Measurements from ENCODE around the gene LIPT2.
"Not testable (repeated sequence)": the region's sequence is repeated elsewhere in the genome, so short reads cannot be mapped to it uniquely, and the experiment has no call there.

LIPT2 gene

DNA sequence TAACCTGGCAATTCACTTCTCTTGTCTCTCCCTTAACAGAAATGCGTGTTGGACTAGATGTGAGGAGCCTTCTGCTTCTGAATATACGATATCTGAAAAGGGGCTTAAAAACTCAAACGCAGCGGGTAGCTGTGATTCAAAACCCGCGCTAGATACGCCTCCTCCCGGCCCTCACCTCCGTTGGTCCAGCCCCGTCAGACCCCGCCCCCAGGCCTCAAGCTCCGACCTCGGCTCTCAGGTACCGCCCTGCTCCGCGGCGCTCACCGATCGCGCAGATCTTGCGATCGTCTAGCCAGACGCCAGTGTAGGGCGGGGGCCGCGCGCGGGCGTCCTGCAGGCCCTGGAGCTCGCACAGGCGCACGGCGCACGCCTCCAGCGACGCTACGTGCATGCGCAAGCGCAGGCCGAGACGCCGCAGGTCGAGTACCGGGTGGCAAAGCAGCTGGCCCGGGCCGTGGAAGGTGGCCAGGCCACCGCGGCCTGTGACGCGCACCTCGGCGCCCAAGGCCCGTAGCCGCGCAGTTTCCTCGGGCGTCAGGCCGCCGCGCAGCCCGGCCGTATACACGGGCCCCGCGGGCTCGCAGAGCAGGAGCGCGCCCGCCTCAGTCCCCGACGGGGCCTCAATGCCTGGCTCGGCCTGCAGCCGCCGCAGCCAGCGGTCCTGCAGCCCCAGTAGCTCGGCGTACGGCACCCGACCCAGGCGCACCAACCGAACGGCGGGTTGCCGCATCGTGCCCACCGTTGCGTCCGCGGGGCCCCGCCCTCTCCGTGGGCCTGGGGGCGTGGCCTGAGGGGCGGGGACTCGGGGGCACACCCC lies at the start of gene LIPT2:
TSS of gene LIPT2 (minus strand) at position 751 of the 817 bp plus-strand sequence. CDS start at position 730, 21 bp downstream.
- DNase-seq (ENCODE audit: low read depth) = peak; percentile 96

DNA sequence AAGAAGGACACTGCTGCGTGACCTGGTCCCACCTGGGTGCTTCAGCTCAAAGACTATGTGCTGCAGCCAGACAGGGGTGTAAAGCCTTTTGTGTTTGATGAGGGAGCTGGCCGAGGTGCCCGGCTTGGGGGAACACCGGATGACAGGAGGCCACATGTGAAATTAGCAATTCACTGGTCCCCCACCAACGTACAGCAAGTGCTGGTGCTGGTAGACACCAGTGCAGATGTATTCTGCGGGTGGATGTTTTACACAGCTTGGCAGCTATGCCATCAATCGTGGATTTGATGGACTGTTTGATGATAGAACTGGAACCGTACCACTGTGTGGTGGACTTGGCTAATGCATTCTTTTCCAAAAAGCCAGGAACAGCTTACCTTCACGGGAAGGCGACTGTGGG lies 47.9 kb upstream of the LIPT2 start:
- no peak for DNase-seq (ENCODE audit: low read depth)

DNA sequence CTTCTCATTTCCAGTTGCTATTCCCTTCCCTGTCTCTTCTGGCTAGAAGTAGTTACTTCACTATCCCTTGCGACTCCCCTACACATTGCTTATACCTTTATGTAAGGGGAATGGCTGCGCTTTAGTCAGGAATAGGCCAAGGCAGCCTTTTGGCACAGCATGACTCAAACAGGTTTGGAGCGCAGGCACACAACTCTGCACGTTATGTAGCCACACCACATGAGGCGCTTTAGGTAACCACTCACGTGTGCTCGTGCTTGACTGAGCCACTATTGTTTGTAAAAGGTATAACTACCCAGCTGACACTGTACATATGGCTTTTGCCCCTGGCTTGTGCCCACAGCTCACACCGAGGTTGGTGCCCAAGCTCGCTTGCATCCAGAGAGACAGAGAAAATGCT lies 46.7 kb upstream of the LIPT2 start:
- DNase-seq (ENCODE audit: low read depth) = no peak

DNA sequence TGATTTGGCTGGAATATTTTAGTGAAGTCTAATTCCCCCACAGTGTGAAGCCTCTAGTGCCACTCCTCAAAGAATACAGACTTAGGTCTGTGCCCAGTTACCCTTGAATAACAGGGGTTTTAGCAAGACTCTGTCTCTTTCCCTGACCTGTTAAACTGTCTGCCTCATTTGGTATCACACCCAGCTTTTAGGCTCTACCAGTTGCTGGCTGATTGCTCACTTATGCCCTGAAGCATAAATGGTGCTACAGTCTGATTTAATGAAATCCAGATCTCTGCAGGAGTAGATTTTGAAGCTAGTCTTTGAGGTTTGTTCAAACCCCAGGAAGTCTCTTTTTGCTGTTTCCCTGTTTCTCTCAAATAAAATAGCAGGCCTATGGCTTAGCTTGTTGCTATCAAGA lies 45.2 kb upstream of the LIPT2 start:
- DNase-seq (ENCODE audit: low read depth) = no peak

DNA sequence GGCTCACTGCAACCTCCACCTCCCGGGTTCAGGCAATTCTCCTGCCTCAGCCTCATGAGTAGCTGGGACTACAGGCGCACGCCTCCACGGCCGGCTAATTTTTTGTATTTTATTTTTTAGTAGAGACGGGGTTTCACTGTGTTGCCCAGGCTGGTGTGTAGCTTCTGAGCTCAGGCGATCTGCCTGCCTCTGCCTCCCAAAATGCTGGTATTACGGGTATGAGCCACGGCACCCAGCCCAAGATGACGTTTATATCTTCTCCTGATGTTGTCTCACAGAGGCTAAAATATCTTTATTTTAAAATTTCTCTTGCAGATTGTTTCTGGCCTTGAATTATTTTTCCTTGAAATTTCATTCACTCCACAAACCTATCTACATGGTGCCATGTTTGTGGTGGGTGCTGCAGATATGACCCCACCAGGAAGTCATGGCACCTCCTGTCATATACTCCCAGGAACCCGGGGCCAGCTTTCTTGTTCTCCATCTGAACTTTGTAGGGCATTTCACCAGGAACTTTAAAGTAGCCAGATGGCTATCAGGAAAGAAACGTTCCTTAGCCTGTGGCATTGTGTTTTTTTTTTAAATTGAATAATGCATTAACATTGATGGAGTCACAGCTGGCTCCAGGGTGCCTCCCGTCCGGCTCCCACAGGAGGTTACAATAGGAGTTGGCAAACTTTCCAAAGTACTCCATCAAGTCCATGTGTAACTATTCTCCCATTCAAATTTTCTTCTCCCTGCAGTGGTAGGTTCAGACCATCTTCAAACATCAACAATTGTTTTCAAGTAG lies 42.0 kb upstream of the LIPT2 start:
- DNase-seq (ENCODE audit: low read depth) = no peak

DNA sequence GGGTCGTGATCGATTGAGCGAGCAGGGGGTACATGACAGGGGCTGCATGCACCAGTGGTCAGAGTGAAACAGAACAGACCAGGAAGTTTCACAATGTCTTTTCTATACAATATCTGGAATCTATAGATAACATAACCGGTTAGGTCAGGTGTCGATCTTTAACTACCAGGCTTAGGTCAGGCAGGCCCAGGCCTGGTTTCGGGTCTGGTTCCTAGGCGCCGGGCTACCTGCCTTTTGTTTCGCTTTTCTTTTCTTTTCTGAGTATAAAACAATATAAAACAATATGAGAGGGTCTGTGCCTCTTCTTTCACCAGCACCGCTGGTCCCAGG lies 41.4 kb upstream of the LIPT2 start:
- DNase-seq (ENCODE audit: low read depth) = not testable (repeated sequence)

DNA sequence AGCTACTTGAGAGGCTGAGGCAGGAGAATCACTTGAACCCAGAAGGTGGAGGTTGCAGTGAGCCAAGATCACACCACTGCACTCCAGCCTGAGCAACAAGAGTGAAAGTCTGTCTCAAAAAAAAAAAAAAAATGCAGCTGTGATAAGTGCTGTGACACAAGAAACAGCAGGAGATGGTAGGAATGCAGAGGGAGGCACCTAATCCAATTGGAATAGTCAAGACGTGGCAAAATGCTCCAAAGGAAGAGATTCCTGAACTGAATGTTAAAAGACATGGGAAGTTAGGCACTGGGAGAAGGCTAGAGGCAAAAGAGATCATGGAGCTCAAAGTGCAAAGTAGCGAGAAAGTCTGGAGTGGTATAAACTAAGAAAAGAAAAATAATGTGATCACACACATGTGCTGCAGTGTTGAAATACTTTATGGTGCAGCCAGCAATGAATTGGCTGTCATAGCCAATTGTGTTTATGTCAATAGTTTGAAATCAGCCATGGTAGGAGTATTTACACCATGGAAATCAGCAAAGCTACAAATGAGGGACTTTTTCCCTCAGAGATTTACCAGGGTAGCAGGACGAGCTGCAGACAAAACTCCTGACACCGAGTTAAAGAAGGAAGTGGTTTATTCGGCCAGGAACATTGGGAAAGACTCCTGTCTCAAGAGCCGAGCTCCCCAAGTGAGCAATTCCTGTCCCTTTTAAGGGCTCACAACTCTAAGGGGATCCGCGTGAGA lies 40.9 kb upstream of the LIPT2 start:
- no peak for DNase-seq (ENCODE audit: low read depth)

DNA sequence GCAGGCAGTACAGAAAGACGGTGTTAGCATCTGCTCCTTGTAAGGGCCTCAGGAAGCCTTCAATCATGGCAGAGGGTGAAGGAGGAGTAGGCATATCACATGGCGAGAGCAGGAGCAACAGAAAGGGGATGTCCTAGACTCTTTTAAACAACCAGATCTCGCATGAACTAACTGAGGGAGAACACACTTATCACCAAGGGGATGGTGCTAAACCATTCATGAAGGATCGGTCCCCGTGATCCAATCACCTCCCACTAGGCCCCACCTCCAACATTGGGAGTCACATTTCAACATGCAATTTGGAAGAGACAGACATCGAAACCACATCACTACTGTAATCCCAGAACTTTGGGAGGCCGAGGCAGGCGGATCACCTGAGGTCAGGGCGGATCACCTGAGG lies 39.9 kb upstream of the LIPT2 start:
- no peak for DNase-seq (ENCODE audit: low read depth)

DNA sequence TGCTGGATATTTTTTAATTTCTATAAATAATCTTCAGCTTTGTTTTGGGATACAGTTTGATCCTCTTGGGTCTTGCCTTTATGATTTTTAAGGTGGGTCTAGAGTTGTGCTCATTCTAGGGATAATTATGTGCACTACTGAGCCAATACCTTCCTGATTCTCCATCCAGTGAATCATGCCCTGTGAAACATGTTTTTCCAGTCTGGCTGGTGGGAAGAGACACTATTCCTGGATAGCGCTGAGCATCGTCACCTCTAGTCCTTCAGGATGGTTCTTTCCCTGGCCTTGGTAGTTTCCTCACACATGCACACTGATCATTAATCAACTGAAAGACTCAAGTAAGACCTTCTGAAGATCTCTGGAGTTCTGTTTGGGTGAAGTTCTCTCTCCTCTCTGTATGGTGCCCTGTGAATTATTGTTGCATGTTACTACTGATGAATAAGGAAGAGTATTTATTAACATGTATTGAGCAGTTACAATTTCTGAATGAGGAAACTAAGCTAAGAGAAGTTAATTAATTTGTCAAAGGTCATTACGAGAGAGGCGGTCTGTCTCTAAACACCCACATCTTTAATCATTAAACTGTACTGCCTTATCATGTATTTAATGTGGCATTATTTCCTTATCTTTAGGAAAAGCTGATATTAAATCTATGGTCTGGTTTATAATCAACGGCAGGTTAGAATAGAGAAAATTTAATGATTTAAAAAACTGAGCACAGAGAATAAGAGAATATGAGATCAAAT lies 39.1 kb upstream of the LIPT2 start:
- no peak for DNase-seq (ENCODE audit: low read depth)

DNA sequence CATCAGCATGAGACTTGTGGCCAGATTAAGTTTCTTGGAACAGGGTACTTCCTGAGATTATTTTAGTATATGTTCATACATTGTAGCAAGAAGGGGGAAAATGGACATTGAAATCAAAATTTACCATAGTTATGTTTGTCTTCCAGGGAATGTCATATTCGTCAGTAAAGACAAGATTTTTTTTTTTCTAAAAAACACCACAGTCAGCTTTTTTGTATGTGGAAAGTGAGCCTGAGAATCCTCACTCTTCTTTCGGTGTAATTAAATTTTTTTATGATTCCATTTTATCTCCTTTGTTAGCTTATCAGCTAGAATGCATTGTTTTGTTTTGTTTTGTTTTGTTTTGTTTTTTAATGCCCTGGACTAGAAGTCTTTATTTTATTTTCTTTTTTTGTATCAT lies 31.5 kb upstream of the LIPT2 start:
- no peak for DNase-seq (ENCODE audit: low read depth)

DNA sequence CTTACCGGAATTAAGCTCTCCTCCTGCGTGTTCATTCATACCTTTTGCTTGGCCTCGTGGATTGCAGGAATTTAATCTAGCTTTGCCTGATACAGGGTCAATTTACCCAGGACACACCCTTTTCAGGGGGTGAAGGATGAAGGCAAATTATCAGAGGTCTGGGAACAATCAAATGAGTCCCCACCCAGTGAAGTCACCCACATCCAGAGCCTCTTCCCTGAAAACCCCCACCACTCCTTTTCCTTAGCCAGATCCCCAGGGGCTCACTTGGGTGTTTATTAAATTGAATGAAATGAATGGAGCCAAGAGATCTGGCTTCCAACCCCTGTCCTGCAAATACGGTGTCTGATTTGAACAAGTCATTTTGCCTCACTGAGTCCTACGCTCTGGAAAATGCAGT lies 31.0 kb upstream of the LIPT2 start:
- DNase-seq (ENCODE audit: low read depth) = no peak

DNA sequence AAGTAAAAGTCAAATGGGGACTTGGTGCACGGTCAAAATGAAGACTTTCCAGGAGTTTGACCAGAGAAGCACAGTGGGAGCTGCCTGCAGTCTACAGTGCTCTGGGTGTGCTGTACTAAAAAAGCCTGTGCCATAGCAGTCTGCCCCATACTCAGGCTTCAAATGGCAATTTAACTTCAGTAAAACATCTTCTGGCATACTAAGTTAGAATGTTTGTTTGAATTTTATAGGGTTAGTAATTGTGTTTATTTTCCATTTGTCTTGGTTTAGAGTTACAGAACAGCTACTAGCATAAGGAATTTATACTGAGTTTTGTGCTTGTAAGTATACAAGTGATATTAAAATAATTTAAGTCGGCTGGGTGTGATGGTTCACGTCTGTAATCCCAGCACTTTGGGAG lies 29.3 kb upstream of the LIPT2 start:
- no peak for DNase-seq (ENCODE audit: low read depth)

DNA sequence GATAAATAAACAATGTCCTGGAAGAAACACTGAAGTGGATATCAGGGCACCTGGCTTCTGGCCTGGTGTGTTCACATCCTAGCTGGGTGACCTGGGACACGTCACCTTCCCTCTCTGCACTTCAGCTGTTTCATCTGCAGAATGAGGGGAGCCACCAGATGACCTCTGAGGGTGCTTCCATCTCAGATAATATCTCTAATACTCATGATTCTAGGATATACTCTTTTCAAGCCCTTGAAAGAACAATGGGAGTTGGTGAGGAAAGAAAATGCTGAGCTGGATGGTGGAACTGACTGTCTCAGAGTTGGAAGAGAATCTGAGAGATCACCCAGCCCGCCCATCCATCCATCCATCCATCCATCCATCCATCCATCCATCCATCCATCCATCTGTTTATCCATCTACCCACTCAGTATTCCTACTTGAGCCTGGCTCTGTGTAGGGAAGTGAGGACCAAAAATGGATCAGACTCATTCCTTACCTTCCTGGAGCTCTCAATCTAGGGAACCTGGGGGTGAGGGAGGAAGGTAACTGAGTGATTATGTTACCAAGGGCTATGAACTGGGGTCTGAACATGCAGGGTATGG lies 28.2 kb upstream of the LIPT2 start:
- DNase-seq (ENCODE audit: low read depth) = no peak

DNA sequence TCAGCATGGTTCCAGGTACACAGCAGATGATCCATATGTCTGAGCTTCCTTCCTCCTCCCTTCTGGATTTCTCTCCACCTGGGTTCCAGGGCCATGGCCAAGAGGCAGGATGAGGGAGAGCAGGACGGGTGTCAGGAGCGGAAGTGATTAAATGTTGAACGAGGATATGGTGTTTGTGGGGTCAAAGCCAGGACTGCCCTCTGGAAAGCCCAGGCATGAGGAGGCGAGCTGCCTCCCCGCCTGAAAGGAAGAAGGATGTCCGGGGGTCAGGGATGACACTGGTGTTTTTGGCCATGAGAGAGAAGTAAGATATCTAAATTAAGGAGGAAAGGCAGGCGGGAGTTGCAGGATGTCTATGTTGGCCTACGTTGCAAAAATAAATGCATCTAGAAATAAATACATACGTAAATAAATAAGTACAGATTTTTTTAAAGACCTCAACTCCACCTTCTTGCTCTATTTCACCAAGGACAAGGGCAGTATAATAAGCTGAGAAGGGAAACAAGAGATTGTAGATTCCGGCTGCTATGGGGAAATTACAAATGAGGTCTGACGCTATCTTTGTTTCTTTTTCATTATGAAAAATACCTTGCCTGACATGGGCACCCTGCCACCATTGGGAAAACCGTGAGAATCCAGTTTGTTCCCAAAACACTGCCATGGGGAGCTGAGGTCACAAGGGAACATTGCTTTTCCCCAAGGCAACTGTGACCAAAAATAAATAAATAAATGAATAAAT lies 27.6 kb upstream of the LIPT2 start:
- DNase-seq (ENCODE audit: low read depth) = no peak

DNA sequence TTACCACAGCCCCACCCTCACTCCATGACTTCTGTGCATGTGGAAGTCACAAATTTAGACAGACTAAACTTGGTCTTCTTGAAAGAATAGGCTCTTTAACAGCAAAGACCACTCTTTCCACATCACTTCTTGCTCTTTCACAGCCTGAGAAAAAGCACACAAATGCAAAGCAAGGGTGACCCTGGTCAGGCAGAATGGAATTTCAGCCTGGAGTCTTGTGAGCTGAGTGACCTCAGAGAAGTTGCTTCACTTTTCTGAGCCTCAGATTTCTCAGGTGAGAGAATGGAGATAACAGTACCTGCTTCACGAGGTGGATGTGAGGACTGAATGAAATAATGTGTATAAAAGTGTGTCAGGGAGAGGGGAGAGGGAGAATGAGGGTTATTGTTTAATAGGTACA lies 26.8 kb upstream of the LIPT2 start:
- peak; percentile 3 for DNase-seq (ENCODE audit: low read depth)

DNA sequence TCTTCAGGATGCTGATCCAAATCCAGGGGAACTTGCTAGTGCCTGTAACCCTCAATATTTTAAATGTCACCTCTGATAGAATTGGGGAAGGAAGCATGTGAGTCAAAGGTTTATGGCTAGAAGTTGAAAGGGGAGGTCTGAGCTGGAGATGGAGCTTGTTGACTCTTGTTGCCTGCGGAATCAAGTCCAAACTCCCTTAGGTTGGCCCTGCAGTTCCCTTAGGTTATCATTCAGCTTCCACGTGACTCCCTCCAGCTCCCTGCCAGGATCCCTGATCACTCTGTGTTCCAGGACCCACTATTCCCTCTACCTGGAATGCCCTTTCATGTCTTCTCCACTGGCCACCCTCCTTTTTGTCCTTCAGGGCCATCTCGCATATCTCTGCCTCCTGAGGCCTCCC lies 26.2 kb upstream of the LIPT2 start:
- no peak for DNase-seq (ENCODE audit: low read depth)

DNA sequence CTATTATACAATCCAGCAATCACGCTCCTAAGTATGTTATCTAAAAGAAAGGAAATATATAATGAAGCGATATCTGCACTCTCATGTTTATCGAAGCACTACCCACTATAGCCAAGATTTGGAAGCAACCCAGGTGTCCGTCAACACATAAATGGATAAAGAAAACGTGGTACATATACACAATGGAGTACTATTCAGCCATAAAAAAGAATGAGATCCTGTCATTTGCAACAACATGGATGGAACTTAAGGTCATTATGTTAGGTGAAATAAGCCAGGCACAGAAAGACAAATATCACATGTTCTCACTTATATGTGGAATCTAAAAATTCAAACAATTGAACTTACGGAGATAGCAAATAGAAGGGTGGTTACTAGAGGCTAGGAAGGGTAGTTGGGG lies 24.1 kb upstream of the LIPT2 start:
- DNase-seq (ENCODE audit: low read depth) = not testable (repeated sequence)

DNA sequence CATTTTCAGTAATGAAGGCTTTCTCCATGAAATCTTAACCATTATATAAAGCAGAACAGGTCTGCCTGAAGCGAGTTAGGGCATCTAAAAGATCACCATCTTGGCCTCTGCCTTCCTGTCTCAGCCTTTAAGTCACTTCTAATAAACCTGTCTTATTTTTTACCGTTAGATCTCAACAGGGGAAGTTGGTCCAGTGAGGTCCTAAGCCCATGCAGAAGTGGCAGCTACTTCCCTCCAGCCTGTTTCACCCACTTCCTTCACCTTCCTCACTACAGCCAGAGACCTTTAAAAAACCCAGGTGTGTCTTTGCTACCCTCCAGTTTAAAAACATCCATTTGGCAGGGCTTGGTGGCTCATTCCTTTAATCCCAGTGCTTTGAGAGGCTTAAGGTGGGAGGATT lies 14.1 kb upstream of the LIPT2 start:
- no peak for DNase-seq (ENCODE audit: low read depth)

DNA sequence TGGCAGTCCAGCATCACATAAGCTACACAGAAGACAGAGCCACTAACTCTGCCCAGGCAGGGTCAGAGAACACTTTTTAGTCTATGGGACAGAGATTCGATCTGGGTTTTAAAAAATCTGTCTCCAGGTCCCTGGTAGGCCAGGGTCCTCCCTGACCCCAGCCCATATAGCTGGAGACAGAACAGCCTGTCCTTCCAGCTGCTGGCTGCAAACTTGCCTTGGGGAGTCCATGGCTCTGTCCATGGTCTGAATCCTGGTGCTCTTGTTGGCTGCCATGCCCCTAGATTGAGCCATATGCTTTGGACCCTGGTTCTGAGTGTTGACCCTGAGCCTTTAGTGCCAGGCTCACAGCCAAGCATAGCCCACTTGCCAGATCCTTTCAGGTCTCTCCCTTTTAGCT lies 13.3 kb upstream of the LIPT2 start:
- DNase-seq (ENCODE audit: low read depth) = peak; percentile 19

DNA sequence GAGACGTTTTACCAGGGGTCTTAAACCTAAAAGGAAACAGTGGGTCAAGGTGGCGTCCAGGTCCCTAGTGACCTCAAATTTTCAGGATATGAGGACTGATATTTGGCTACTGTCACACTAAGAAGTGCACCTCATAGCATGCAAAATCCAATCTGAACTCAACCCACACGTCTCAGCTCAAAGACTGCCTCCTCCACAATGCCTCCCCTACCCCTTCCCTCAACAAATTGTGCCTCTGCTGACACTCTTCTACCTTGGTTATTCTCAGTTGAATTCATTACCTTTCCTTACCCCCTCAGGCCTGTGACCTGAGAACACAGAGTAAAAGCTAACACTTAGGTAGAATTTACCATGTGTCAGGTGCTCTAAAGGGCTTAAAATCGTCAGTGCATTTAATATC lies 12.4 kb upstream of the LIPT2 start:
- DNase-seq (ENCODE audit: low read depth) = no peak

DNA sequence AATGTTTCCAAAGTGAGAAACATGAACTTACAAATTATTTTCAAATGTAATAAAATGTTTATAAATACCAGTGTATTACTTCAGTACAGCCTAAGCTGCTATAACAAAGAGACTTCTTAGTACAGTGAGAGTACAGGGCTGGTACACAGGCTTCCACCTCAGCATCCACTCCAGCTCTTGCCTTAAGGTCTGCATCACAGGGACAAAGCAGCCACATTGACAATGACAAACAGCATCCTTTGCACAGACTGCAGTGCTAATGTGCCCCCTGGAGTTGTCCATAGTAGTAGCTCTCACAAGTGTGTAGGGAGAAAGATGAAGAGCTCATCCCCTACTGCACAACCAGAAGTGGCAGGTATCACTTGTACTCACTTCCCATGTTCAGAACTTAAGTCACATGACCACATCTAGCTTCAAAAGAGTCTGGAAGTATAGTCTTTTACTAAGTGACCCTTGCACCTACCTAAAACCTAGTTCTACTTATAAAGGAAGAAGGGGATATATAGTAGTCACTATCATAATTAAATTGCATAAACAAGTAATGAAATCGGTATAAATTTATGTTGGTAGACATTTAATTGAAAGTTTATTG lies 10.7 kb upstream of the LIPT2 start:
- no peak for DNase-seq (ENCODE audit: low read depth)

All from amniotic epithelial cell (primary cell).